Lower leg skin (tissue), 3 donors: ENCODE results near the gene COX10.

Experiments
- POLR2A ChIP-seq, 2 donors: fragments of 450-650 bp; IDR thresholded peaks; one replicate each; pipeline ENCODE4 v1.6.1; 2016 to 2017; ENCODE audit warnings: antibody characterized with exemption in 2 of 2, mild to moderate bottlenecking in 1 of 2, moderate library complexity in 1 of 2
- TF ChIP-seq, protein P1 (sequence below), 3 donors: fragments of 450-650 bp; IDR thresholded peaks; one replicate each; pipeline ENCODE4 v1.5.1; 2016; ENCODE audit warnings: antibody characterized with exemption in 3 of 3, mild to moderate bottlenecking in 3 of 3, moderate library complexity in 2 of 3

DNA sequence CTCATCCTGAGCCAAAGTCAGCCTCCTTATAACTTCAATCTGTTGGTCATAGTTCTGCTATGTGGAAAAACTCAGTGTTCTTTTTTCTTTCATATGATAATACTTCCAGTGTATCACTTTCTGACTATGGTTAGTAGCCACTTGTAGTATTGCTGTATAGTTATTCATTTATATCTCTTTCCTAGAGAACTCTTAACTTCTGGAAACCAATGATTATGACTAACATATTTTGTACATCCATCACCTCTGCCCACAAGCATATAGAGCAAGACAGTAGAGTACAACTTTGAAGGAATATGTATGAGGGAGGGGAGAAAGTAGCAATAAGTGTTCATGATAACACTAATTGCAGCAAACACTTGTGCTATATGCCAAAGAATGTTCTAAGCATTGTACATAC is 38.6 kb downstream of the COX10 start:
- TF ChIP-seq, protein P1, sequence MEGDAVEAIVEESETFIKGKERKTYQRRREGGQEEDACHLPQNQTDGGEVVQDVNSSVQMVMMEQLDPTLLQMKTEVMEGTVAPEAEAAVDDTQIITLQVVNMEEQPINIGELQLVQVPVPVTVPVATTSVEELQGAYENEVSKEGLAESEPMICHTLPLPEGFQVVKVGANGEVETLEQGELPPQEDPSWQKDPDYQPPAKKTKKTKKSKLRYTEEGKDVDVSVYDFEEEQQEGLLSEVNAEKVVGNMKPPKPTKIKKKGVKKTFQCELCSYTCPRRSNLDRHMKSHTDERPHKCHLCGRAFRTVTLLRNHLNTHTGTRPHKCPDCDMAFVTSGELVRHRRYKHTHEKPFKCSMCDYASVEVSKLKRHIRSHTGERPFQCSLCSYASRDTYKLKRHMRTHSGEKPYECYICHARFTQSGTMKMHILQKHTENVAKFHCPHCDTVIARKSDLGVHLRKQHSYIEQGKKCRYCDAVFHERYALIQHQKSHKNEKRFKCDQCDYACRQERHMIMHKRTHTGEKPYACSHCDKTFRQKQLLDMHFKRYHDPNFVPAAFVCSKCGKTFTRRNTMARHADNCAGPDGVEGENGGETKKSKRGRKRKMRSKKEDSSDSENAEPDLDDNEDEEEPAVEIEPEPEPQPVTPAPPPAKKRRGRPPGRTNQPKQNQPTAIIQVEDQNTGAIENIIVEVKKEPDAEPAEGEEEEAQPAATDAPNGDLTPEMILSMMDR (IDR thresholded peaks at IDR 0.05), result no peak
- no peak for TF ChIP-seq POLR2A (IDR thresholded peaks at IDR 0.05)
